ENCODE measurements around the gene PRXL2B. TPM values are rescaled to one million over a fixed set of nuclear protein-coding genes. Genes with fewer than 3 reads are reported as not detected.
"Not testable (repeated sequence)": the region's sequence is repeated elsewhere in the genome, so short reads cannot be mapped to it uniquely, and the experiment has no call there.

PRXL2B gene
- total RNA-seq, 1 experiment from 2014 or later = 31.0 TPM

- Mint-ChIP-seq H3K27ac (ENCODE audit: unreplicated experiment) (peak overlapping the region; percentile 2), H3K27me3 (ENCODE audit: unreplicated experiment) (no peaks in the 10 kb centered on the region), H3K4me1 (ENCODE audit: low read depth, unreplicated experiment) (peaks cover 10% of the 10 kb centered on the region), H3K36me3 (ENCODE audit: insufficient read depth, unreplicated experiment) (peaks cover 23% of the 10 kb centered on the region), H3K4me3 (ENCODE audit: low read depth, unreplicated experiment) (no peak overlapping the region), H3K9me3 (ENCODE audit: low read depth, unreplicated experiment) (peaks cover 8% of the 10 kb centered on the region)
- intact Hi-C loops (cut with micrococcal nuclease; ENCODE audit: unreplicated experiment) = no loop called here
- BruUV-seq (replicated peaks) = no TSS peak
- TF ChIP-seq CTCF (IDR thresholded peaks at IDR 0.05; ENCODE audit: unreplicated experiment) = no peak
- DNase-seq = no peak
- CTCF ChIA-PET = interaction anchor here (1.2 kb wide), 1 partner anchor 18 kb away, joined by 5 read pairs; the partner anchor contains the start of gene TNFRSF14
Observed at GRCh38 chr1:2574350-2574749, 12.2 kb upstream of the PRXL2B start.

GRCh38 chr1:2575801-2576663 is 10.5 kb upstream of the PRXL2B start:
- Mint-ChIP-seq H3K9me3 (ENCODE audit: low read depth, unreplicated experiment) (peaks cover 8% of the 10 kb centered on the region), H3K27ac (ENCODE audit: unreplicated experiment) (peak overlapping the region; percentile 64), H3K27me3 (ENCODE audit: unreplicated experiment) (no peaks in the 10 kb centered on the region), H3K4me1 (ENCODE audit: low read depth, unreplicated experiment) (peaks cover 16% of the 10 kb centered on the region), H3K36me3 (ENCODE audit: insufficient read depth, unreplicated experiment) (peaks cover 23% of the 10 kb centered on the region), H3K4me3 (ENCODE audit: low read depth, unreplicated experiment) (no peak overlapping the region)
- no peak for TF ChIP-seq CTCF (IDR thresholded peaks at IDR 0.05; ENCODE audit: unreplicated experiment)
- TSS peak; percentile 55 for BruUV-seq (replicated peaks)
- intact Hi-C loops (cut with micrococcal nuclease; ENCODE audit: unreplicated experiment) = no loop called here
- CTCF ChIA-PET = no interaction called here
- DNase-seq = peak; percentile 80

DNA sequence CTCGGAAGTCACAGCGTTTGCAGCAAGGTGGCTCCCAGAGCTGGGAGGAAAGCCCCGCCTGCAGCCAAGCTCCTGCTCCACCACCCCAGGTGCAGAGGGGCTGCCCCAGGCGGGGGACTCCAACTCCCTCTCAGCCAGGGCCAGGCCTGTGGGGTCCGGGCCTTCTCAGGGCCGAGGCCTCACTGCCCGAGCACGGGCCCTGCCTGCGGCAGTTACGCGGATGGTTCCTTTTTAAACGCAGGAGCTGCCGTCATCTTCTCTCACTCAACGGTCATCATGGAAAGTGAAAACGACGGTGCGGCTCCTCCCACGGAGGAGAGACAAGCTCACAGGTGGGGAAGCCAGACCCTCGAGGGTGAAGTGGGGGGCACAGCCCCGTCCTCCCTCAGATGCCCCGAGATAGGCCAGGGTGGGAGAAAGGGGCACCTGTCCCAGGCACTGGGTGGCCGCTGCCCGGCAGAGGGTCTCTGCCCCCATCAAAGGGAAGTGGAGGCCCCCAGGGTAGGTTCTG is 9.0 kb upstream of the PRXL2B start:
- DNase-seq; H3K27me3 Mint-ChIP-seq (ENCODE audit: unreplicated experiment); intact Hi-C loops (cut with micrococcal nuclease; ENCODE audit: unreplicated experiment); H3K9me3 Mint-ChIP-seq (ENCODE audit: low read depth, unreplicated experiment); H3K4me3 Mint-ChIP-seq (ENCODE audit: low read depth, unreplicated experiment); BruUV-seq (replicated peaks): not testable (repeated sequence)
- H3K27ac Mint-ChIP-seq (ENCODE audit: unreplicated experiment) = peak overlapping the region; percentile 78
- H3K36me3 Mint-ChIP-seq (ENCODE audit: insufficient read depth, unreplicated experiment) = peaks cover 29% of the 10 kb centered on the region
- peaks cover 16% of the 10 kb centered on the region for H3K4me1 Mint-ChIP-seq (ENCODE audit: low read depth, unreplicated experiment)
- CTCF ChIA-PET = interaction anchor here (0.7 to 1.3 kb wide), 5 partner anchors 15 to 672 kb away, joined by 3 to 6 read pairs (median 4); partner anchors contain the start of gene PANK4

GRCh38 chr1:2578758-2579118 is 7.8 kb upstream of the PRXL2B start:
- DNase-seq = no peak
- Mint-ChIP-seq H3K4me3 (ENCODE audit: low read depth, unreplicated experiment) (peak overlapping the region; percentile 26), H3K27ac (ENCODE audit: unreplicated experiment) (peak overlapping the region; percentile 78), H3K36me3 (ENCODE audit: insufficient read depth, unreplicated experiment) (peaks cover 29% of the 10 kb centered on the region), H3K4me1 (ENCODE audit: low read depth, unreplicated experiment) (peaks cover 21% of the 10 kb centered on the region), H3K27me3 (ENCODE audit: unreplicated experiment) (no peaks in the 10 kb centered on the region), H3K9me3 (ENCODE audit: low read depth, unreplicated experiment) (peaks cover 1% of the 10 kb centered on the region)
- CTCF ChIA-PET = interaction anchor here (1.0 to 1.3 kb wide), 4 partner anchors 17 to 163 kb away, joined by 3 to 6 read pairs (median 4); partner anchors contain the start of gene PANK4
- intact Hi-C loops (cut with micrococcal nuclease; ENCODE audit: unreplicated experiment) = no loop called here
- TF ChIP-seq CTCF (IDR thresholded peaks at IDR 0.05; ENCODE audit: unreplicated experiment) = no peak
- BruUV-seq (replicated peaks) = no TSS peak
